HPDE6-E6E7 (cell line): ENCODE data around the gene TTF1.

Source experiments
- DNase-seq: peaks from one replicate; pipeline ENCODE4 v3.0.0; 2011; ENCODE audit warnings: missing footprints; ENCODE audit errors: extremely low spot score

TTF1 gene

GRCh38 chr9:132367613-132368313 lies 38.9 kb downstream of the TTF1 start:
- no peak for DNase-seq

- DNase-seq, result no peak
These were observed 40.2 kb downstream of the TTF1 start for GRCh38 chr9:132366481-132366880.

- DNase-seq, result no peak
These were observed 40.7 kb downstream of the TTF1 start for GRCh38 chr9:132365986-132366385.

GRCh38 chr9:132364068-132364467 lies 42.6 kb downstream of the TTF1 start:
- DNase-seq, result no peak

- no peak for DNase-seq
These were observed 48.9 kb downstream of the TTF1 start for GRCh38 chr9:132357764-132358163.

- DNase-seq, result no peak
These were observed 50.2 kb downstream of the TTF1 start for GRCh38 chr9:132356324-132356924.

- peak; percentile 98 for DNase-seq
These were observed 51.8 kb downstream of the TTF1 start, which contains the start of gene SETX for GRCh38 chr9:132354637-132355355. Gene SETX (minus strand): TSS chr9:132354986. CDS start chr9:132349428, 5,558 bp downstream.

GRCh38 chr9:132351404-132352045 lies 55.1 kb downstream of the TTF1 start:
- DNase-seq, result no peak

GRCh38 chr9:132350861-132351315 lies 55.8 kb downstream of the TTF1 start:
- DNase-seq, result no peak

- DNase-seq, result no peak
These were observed 58.0 kb downstream of the TTF1 start for GRCh38 chr9:132348676-132349075.

- DNase-seq, result no peak
These were observed 60.5 kb downstream of the TTF1 start for GRCh38 chr9:132346177-132346576.

GRCh38 chr9:132341177-132341840 lies 65.3 kb downstream of the TTF1 start:
- no peak for DNase-seq

- no peak for DNase-seq
These were observed 72.3 kb downstream of the TTF1 start for GRCh38 chr9:132334364-132334763.

GRCh38 chr9:132333556-132333955 lies 73.1 kb downstream of the TTF1 start:
- DNase-seq, result no peak

- no peak for DNase-seq
These were observed 78.1 kb downstream of the TTF1 start for GRCh38 chr9:132328580-132328979.

GRCh38 chr9:132327537-132327936 lies 79.1 kb downstream of the TTF1 start:
- DNase-seq, result no peak
